Fibroblast of skin of abdomen (primary cell): ENCODE data around the gene KIAA0753.
A peak's percentile ranks its signal among the peaks of the same experiment; 100 is the strongest.
"Not testable (repeated sequence)": the region's sequence is repeated elsewhere in the genome, so short reads cannot be mapped to it uniquely, and the experiment has no call there.

Experiments
- DNase-seq: peaks from one replicate; pipeline ENCODE4 v3.0.0-alpha.2; 2013

The KIAA0753 gene

GRCh38 chr17:6668727-6669425, 28.4 kb upstream of the KIAA0753 start:
- no peak for DNase-seq

- DNase-seq = no peak
Measured at GRCh38 chr17:6668219-6668618, 27.7 kb upstream of the KIAA0753 start.

- DNase-seq = no peak
Measured at GRCh38 chr17:6667516-6667915, 27.0 kb upstream of the KIAA0753 start.

GRCh38 chr17:6666557-6666956, 26.0 kb upstream of the KIAA0753 start:
- no peak for DNase-seq

GRCh38 chr17:6666077-6666521, 25.6 kb upstream of the KIAA0753 start:
- peak; percentile 76 for DNase-seq

- not testable (repeated sequence) for DNase-seq
Measured at GRCh38 chr17:6663200-6663599, 22.7 kb upstream of the KIAA0753 start.

GRCh38 chr17:6661464-6661848, 20.9 kb upstream of the KIAA0753 start:
- no peak for DNase-seq

GRCh38 chr17:6660805-6661463, 20.4 kb upstream of the KIAA0753 start:
- DNase-seq = no peak

GRCh38 chr17:6660101-6660500, 19.6 kb upstream of the KIAA0753 start:
- DNase-seq = no peak

GRCh38 chr17:6658411-6658810, 17.9 kb upstream of the KIAA0753 start:
- not testable (repeated sequence) for DNase-seq

- DNase-seq = no peak
Measured at GRCh38 chr17:6657633-6658287, 17.2 kb upstream of the KIAA0753 start.

- not testable (repeated sequence) for DNase-seq
Measured at GRCh38 chr17:6656797-6657632, 16.5 kb upstream of the KIAA0753 start.

- not testable (repeated sequence) for DNase-seq
Measured at GRCh38 chr17:6655732-6656361, 15.3 kb upstream of the KIAA0753 start.

- DNase-seq = no peak
Measured at GRCh38 chr17:6654841-6655731, 14.6 kb upstream of the KIAA0753 start.

GRCh38 chr17:6651919-6652452, 11.5 kb upstream of the KIAA0753 start:
- DNase-seq = peak; percentile 48

GRCh38 chr17:6651354-6651918, 10.9 kb upstream of the KIAA0753 start, which contains the start of the genes C17orf100 and MED31:
C17orf100 (plus strand) TSS chr17:6651762; CDS start chr17:6651914, 152 bp downstream.
MED31 (minus strand) TSS chr17:6651605; CDS start chr17:6651528, 77 bp downstream.
- DNase-seq = peak; percentile 90

GRCh38 chr17:6648181-6648580, 7.7 kb upstream of the KIAA0753 start:
- no peak for DNase-seq

- peak; percentile 84 for DNase-seq
Measured at GRCh38 chr17:6643451-6644125, 3.1 kb upstream of the KIAA0753 start.

- peak; percentile 26 for DNase-seq
Measured at GRCh38 chr17:6642592-6642991, 2.1 kb upstream of the KIAA0753 start.
